Stimulated activated CD8-positive, alpha-beta memory T cell treated with anti-CD3 and anti-CD28 coated beads, Interleukin-4, amount 100 ng/mL, for 1 hour (primary cell): ENCODE results near the gene WDR37.
"Not testable (repeated sequence)": the region's sequence is repeated elsewhere in the genome, so short reads cannot be mapped to it uniquely, and the experiment has no call there.

Experiments
- DNase-seq, 2 donors: peaks; one replicate each; pipeline ENCODE4 v3.0.0-alpha.2; 2020; ENCODE audit warnings: low read depth in 2 of 2, low spot score in 1 of 2

The WDR37 gene

GRCh38 chr10:1056326-1057105 lies at the start of gene WDR37:
WDR37 (plus strand) TSS chr10:1056385; CDS start chr10:1072156, 15,771 bp downstream.
- DNase-seq, result peak; percentile 59 to 75

GRCh38 chr10:1006573-1006972 lies 49.6 kb upstream of the WDR37 start:
- DNase-seq, result no peak

- DNase-seq, result no peak
These were observed 48.6 kb upstream of the WDR37 start for GRCh38 chr10:1007583-1007982.

- no peak for DNase-seq
These were observed 47.1 kb upstream of the WDR37 start for GRCh38 chr10:1009071-1009494.

- DNase-seq, result not testable (repeated sequence)
These were observed 46.2 kb upstream of the WDR37 start for GRCh38 chr10:1009947-1010346.

GRCh38 chr10:1010703-1011102 lies 45.5 kb upstream of the WDR37 start:
- DNase-seq, result no peak

- DNase-seq, result no peak
These were observed 44.5 kb upstream of the WDR37 start for GRCh38 chr10:1011696-1012095.

GRCh38 chr10:1015688-1016087 lies 40.5 kb upstream of the WDR37 start:
- no peak for DNase-seq

GRCh38 chr10:1019362-1019761 lies 36.8 kb upstream of the WDR37 start:
- DNase-seq, result no peak

- DNase-seq, result no peak
These were observed 35.7 kb upstream of the WDR37 start for GRCh38 chr10:1020460-1020859.

- DNase-seq, result no peak
These were observed 35.2 kb upstream of the WDR37 start for GRCh38 chr10:1020958-1021357.

GRCh38 chr10:1022413-1022812 lies 33.8 kb upstream of the WDR37 start:
- no peak for DNase-seq

GRCh38 chr10:1024103-1024502 lies 32.1 kb upstream of the WDR37 start:
- DNase-seq, result no peak

GRCh38 chr10:1025683-1026082 lies 30.5 kb upstream of the WDR37 start, which contains the start of gene IDI2:
IDI2 (minus strand) TSS chr10:1025859; CDS start chr10:1024723, 1,136 bp downstream.
- no peak for DNase-seq

GRCh38 chr10:1026578-1026977 lies 29.6 kb upstream of the WDR37 start:
- DNase-seq, result no peak

- DNase-seq, result no peak
These were observed 26.3 kb upstream of the WDR37 start for GRCh38 chr10:1029838-1030237.

- no peak for DNase-seq
These were observed 22.6 kb upstream of the WDR37 start for GRCh38 chr10:1033601-1034000.

GRCh38 chr10:1034758-1035157 lies 21.4 kb upstream of the WDR37 start:
- DNase-seq, result no peak

GRCh38 chr10:1035201-1035600 lies 21.0 kb upstream of the WDR37 start:
- DNase-seq, result no peak

- no peak for DNase-seq
These were observed 19.8 kb upstream of the WDR37 start for GRCh38 chr10:1036341-1036791.

- DNase-seq, result no peak
These were observed 19.1 kb upstream of the WDR37 start for GRCh38 chr10:1037098-1037497.

GRCh38 chr10:1038769-1039168 lies 17.4 kb upstream of the WDR37 start:
- DNase-seq, result not testable (repeated sequence)

- no peak for DNase-seq
These were observed 16.1 kb upstream of the WDR37 start for GRCh38 chr10:1040133-1040532.
